Hindlimb muscle (tissue), 1 donor: Measurements from ENCODE around the gene NEURL1. TPM values are rescaled to one million over a fixed set of nuclear protein-coding genes. Genes with fewer than 3 reads are reported as not detected.

Experiments used
- DNase-seq: peaks from one replicate; pipeline ENCODE4 v3.0.0-alpha.2; 2013
- polyA plus RNA-seq: library from polyadenylated mRNA; unstranded; fragments of 120-200 nt; gene quantifications from one replicate; pipeline ENCODE4 v1.2.1, GENCODE V29; 2013; ENCODE audit not compliant: insufficient read length

The NEURL1 gene
- polyA plus RNA-seq, 1 donor = 40.7 TPM

DNA sequence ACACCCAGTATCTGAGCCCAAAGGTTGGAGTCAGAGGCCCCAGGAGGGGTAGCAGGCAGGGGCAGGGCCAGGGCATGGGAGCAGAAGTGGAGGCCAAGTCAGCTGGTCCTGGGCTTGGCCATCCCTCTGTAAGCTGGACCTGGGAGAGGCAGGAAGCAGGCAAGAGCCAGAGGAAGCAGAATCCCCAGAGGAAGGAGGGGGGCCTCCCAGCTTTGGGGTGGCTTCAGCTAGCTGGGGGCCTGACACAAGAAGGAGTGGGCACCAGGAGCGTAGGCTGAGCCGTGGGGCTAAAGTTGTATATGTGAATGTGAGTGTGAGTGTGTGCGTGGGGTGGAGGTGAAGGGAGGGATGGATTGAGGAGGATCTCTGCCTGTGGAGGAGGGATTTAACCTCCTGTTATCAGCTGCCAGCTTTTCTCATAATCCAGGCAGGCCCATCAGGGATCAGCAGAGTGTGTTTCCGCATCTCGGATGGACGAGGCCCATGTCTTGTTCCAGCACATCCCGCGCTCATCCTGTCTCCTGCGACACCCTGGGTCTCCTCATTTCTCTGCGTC, 54.0 kb downstream of the NEURL1 start:
- no peak for DNase-seq

DNA sequence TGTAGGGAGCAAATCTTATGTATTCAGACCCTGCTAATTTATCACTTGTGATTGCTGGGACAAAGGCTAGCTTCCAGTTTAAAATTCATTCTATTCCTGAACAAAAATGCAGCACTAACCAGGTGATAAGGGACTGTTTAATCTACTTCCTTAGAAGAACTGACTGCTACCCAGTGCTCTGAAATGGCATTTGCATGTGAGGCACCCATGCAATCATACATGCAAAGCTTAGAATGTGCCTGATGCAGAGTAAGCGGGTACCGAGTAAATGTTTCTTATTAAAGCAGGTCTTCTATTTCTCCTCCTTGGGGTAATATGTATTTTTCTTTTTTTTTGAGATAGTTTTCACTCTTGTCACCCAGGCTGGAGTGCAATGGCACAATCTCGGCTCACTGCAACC, 54.5 kb downstream of the NEURL1 start:
- no peak for DNase-seq

DNA sequence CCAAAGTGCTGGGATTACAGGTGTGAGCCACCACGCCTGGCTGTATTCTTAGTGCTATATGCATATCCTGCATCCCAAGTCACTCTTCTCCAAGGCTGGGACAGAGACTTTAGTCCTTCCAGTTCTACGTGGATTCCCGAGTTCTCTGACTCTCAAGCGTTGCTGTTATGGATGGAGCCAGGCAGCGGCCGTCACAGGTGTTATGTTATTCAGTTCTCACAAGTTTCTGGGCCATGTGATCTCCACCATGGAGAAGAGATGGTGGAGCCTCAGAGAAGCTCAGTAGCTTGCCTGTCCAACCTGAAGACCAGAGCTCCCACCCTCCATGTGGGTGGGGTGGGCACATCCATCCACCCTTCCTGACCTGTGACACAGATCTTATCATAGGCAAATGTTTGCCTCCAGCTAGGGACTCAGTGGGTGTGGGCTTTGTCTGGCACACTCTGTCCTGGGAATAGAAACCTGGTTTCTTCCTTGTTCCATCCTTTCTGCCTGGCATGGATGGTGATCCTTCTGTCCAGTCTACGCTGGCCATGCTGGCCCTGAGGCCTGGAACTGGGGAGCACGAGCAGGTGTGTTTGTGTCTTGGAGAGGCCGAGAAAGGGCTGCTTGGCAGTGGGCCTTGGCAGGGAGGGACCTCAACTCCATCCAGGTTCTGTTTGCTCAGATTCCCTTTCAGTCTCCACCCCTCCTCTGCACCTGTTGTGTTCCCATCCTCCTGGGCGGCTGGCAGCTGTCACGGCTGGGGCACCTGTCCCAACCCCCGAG, 55.3 kb downstream of the NEURL1 start:
- DNase-seq = no peak

DNA sequence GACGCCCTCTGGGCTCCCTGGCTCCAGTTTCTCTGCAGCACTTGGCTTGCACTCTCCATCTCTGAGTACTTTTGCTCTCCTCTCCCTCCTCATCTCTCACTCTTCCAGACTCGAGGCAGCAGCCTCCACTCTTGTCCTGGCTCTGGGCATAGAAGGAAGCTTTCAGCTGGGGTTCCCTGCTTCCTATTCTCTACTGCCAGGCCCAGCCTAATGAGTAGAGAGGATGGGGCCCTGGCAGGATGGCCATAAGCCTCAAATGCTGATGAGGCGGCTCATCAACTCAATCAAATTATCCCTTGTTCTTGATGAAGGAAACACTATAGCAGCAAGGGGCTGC, 55.8 kb downstream of the NEURL1 start:
- DNase-seq = no peak

DNA sequence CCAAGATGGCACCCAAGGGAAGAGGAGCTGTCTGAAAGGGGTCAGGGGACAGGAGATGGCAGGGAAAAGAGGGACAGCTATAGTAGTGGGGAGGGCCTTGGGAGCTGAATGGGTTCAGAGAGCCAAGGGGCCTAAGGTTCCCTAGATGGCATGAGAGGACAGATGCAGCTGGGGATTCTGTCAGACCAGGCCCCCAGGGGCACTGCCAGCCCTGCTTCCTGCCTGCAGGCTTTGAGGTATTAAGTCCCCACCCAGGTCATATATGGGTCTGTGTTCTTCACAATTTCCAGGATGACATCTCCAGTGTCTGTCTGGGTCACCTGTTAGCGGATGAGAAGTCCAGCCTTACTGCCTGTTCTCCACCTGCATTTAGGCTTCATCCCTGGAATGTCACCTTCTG, 56.7 kb downstream of the NEURL1 start:
- DNase-seq = no peak

DNA sequence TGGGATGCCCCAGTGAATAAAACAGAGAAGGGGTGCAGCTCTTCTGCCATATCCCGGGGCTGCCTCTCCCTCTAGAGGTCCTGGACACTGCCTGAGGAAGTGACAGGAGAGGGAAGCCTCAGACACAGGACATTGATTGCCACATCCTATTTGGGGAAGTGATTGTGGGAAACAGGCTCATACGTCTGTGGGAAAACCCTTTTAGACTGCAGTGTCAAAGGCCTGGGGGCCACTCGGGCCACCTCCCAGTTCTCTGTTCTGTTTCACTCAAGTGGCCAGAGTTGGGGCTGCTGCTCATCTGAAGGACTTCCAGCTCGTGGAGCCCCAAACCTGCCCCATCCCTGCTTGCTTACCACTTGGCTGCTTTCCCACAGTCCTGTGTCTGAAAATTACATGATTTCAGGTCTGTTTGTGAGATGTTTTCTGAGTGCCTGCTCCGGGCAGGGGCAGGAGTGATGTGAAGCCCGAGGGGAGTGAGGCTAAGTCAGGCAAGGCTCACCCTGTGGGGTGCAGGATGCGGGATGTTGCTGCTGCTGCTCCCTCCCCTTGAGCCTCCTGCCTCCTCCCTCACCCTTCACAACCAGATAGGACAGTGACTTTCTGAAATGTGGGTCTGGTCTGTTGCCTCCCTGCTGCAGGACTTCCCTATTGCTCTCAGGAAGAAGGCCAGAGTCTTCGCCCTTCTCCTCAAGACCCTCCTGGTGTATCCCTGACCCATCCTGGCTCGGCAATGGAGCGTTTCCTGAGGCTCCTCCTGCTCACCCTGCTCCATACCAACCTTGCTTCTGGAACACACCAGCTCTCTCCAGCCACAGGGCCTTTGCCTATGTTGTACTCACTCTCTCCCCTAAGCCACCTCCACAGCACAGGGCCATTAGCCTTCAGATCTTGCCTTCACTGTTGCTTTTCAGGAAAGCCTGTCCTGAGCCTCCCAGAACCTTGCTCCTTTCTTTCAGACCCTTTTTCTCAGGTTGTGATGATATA, 58.4 kb downstream of the NEURL1 start:
- no peak for DNase-seq

DNA sequence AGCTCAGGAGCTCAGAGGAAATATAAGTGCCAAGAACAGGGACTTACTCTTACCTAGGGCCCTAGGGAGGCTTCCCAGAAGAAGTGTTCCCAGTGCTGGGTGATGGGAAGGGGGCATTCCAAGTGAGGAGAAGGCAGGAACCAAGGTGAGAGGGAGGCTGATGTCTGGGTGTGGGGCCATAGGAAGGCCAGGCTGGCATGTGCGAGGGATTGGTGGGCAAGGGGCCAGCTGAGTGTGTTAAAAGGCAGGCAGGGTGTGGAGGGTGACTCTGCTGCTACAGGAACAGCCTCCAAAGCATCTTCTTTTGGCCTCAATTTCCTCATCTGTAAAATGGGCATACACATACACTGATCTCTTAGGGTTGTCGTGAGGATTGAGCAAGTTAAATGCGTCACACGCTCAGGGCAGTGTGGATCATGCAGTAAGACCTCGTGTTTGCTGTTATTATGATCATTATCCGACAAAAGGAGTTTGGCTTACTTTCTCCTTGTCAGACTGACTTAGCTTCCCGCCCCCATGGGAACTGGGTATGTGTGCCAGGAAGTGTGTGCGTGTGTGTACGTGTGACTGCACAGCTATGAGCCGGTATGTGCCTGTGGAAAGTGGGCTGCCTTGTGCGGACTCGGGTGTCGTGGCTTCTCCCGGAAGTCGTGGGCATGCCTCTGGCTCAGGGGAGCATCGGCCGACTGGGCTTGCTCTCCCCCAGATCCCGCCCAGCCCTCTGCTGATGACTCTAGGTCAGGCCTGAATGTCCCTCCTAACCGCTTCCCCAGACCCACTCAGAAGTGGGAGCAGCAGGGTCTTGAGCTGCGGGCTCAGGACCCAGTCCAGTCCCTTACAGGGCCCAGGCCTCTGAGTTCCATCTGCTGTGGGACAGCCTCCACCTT, 59.6 kb downstream of the NEURL1 start:
- no peak for DNase-seq

DNA sequence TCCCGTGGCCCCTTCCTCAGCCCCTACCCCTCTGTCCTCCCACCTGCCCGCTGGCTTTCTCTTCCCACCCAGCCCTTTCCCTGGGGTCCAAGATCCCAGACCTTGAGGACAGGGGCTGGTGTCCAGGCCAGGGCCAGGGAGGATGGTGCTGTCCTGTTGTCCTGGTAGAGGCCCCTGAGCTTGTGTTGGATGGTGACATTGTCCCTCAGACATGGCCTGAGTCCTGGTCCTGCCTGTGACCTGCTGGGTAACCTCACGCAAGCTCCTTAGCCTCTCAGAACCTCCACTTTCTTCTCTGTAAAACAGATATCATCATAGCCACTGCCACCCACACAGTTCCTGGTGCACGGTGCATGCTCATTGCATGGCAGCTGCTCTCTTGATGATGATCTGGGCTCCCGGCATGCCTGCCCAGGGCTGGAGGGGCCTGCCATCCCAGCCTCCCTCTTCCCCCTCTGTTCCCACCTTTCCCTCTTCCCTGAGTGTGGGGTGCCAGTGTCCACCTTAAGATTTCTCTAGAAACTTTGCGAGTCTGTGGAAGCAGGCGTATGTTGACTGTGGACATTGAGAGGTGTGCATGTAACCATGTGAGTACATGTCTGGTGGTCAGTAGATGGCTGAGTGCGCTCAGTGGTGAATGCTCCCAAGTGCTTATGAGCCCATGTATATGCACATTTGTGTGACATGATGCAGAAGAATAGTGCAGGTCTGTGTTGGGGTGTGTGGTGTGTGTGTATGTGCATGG, 60.4 kb downstream of the NEURL1 start:
- DNase-seq = no peak

DNA sequence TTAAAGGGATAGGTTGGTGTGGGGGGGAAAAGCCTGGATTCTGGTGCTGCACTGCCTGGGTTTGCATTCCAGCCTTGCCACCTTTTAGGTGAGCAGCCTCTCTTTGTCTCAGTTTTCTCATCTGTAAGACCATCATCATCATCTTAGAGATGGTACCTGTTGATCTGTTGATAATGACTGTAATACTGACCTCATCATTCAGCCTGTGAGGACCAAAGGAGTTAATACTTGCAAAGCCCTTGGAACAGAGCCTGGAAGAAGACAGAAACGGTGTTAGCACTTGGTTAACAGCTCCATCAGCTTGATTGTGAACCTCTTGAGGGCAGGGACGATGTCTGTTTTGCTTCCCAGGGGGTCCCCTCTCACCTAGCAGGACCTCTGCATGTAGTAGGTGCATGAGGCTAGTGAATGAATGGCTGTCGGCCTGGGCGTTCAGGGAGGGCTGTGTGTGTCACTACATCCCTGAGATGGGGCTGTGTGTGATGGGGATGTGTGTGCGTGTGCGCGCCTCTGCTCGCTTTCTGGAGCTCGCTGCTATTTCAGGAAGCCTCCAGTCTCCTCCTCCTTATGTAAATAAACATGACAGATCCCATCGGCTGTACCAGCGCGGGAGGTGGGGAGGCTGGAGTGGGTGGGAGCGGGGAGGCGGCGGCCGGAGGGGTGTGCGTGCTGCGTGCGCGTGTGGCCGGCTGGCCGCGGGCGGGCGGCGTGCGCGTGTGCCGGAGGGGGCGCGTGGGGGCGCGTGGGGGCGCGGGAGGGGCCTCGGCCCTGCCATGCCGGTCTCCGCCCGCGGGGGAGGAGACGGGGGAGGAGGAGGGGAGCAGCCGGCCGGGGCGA, 61.2 kb downstream of the NEURL1 start:
- peak; percentile 58 for DNase-seq

DNA sequence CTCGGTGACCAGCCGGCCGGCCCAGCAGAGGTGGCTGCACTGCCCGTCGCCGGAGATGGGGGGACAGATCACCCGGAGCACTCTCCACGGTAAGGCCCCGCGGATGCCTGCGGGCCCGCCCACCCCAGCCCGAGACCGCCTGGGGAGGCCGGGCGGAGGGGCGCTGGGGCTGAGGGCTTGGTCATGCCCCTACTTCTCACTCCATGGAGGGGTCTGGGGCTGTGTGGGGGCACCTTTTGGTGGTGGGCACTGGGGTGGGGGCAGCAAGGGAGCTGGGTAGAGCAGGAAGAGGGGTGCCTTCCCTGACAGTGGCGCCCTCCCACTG, 61.8 kb downstream of the NEURL1 start:
- DNase-seq = no peak

DNA sequence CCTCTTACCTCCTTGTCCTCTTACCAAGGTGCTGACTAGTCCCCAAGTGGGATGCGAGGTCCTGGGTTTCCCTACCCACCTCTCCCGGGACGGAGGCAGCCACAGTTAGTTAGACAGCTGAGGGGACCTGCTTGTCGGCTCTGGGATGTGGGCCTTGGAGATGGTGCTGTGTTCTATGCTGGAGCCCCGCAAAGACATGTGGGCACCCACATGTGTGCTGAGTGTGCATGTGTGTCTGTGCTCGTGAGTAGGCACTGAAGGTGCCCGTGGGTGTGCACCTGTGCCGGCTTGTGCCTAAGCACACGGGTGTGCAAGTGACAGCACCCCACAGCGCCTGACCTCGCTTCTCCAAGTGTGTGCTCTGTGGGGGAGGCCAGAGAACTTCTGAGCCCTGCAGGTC, 62.2 kb downstream of the NEURL1 start:
- no peak for DNase-seq

DNA sequence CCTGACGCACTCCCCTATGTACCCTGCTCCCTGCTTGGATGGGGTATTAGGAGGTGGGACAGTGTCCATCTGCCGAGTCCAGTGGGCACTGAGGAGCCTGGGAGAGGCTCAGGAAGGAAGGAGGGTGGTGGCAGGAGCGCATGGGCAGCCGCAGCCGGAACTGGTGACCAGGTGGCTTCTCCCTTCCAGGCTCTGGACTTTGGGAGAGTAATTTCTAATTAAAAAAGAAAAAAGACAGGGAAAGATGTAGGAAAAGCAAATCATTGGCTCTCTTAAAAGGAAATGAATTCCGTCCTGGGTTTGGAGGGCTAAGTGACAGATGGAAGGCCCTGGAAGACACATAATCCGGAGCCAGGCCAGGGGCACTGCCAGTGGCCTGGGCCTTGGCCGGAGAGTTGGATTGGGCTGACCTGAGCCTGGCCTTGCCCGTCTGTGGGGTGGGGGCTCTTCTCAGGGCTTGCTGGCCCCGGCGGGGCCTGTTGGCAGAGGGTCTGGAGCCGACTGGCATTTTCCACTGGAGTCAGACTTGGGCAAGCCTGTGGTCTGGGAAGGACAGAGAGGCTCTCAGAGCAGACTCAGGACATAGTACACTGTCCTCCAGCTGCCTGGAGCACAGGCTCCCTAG, 63.0 kb downstream of the NEURL1 start:
- no peak for DNase-seq

DNA sequence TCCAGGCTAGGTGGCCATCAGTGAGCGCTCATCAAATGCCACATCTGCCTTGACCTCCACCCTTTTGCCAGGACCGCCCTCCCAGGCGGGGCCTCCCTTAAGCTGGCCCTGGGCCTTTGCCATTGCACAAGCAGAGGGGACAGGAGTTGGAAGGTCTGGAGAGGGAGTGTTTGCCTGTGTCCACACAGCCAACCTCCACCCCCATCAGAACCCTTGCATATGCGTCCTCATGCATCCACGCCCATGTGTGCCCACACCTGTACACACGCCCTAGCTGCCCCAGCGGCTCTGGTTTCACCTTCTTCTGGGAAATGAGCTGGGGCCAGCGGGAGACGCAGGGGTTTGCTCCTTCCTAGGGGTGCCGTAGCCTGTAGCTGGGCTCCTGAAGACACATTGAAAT, 64.0 kb downstream of the NEURL1 start:
- no peak for DNase-seq

DNA sequence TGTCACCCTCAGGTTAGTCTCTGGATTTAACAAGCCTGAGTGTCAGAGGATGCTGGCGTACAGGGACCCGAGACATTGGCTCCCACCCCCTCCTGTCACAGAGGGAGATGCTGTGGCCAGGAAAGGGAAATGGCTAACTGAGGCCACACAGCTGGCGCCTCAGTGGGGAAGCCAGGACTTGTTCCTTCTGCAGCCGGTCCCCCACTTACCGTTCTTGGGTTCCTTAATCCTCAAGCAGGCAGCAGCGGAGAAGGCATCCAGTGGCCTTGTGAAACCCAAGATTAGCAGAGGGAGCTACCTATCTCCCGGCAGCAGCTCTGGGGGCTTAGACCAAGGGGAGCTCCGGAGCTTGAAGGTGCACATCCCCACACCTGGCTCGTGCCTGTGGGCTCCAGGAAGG, 65.4 kb downstream of the NEURL1 start:
- no peak for DNase-seq

DNA sequence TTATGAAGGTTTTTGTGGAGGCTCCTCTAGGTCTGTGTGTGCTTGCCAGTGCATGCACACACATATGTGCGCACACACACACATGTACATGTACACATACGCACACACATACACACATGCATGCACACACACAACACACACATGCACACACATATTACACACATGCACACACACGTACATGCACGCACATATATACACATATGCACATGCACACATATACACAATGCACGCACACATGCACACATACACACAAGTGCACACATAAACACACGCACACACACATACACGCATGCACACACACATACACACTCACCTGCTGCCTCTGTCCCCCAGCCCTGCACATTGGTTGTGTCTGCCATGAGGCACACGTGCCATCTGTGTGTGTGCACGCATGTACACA, 66.3 kb downstream of the NEURL1 start:
- DNase-seq = no peak

DNA sequence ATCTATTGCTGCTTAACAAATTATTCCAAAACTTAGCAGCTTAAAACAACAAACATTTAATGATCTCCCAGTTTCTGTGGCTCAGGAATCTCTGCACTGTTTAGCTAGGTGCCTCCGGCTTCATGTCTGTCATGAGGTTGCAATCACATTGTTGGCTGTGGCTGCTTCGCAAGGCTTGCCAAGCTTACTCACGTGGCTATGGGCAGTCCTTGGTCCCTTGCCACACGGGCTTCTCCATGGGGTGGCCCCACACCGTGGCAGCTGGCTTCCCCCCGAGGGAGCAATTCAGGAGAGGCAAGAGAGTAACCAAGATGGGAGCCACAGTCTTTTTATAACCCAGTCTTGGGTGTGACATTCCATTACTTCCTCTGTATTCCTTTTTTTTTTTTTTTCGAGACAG, 67.4 kb downstream of the NEURL1 start:
- DNase-seq = no peak

DNA sequence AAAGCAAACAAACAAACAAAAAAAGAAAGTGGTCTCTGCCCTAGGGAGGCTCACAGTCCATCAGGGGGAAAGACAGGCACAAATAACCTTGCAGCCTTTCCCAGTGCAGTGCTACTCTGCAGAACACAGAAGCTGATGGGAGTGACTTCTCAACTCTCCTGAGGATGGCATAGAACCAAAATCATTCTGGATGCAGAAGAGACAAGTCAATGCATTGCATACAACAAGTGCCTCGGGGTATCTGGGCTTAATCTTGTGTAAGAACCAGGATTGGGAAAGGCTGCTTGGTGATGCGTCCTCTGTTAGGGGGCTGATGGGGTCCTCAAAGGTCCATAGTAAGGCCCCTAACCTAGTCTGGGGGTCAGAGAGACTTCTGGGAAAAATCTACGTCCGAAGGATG, 68.9 kb downstream of the NEURL1 start:
- no peak for DNase-seq

DNA sequence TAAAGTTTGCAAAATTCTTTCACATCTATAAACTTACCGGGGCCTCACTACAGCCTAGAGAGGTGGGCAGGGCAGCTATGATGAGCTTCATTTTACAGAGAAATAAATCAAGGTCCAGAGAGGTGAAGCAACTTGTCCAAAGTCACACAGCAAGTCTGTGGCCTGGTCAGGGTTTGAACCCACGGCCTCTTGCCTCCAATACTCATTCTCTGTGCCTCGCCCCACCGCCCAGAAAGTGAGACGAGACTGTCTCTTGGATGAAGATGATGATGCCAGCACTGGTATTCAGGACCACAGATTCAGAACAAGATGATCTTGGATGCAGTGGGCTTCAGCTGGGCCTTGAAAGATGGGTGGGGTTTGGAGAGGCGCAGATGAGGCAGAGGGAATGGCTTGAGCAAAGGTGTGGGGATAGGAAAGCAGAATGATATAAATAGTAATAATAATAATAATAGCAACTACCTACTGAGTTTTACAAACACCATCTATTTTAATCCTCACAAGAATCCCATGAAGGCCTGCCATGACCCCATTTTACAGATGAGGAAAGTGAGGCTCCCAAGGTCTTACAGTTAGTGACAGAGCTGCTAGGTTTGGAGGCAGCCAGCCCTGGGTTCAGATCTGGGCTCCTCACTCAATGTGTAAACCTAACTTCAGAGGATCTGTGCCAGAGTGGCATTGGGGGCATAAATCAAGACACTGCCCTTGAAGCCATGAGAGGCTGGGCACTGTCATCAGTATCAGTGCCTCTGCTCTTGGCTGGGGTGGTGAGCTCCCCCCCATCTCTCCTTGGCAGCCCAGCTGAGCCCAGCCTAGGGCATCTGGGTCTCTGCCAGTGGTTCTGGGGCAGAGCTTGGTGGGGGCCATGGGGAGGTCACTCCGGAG, 70.0 kb downstream of the NEURL1 start:
- DNase-seq = no peak

DNA sequence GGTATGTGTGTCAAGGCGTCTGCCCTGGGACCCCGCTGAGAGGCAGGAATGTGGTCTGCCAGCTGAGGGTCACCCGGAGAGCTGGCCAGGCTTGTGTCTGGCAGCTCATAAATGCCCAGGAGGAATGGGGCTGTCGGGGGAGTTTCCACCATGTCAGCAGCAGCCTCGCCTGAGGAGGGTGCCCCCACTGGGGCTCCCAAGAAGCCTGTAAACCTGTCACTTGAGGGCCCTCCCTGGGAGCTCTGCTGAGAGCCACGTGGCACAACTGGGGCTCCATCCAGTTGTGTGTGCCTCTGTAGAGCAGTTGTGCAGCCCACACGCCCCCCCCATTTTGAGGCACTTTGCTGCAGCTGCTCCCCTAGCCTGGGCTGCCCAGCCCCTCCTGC, 70.6 kb downstream of the NEURL1 start:
- no peak for DNase-seq
